Body of pancreas (tissue), 4 donors: Measurements from ENCODE around the gene EPHB2. TPM values are rescaled to one million over a fixed set of nuclear protein-coding genes. Genes with fewer than 3 reads are reported as not detected.

ENCODE experiments used
- ATAC-seq: fragments of 150-250 bp; one replicate; pipeline ENCODE4 v1.9.1; 2016
- DNase-seq, 4 donors: peaks; one replicate each; pipeline ENCODE4 v3.0.0-alpha.2; 2019
- H3K27ac ChIP-seq, 4 donors: fragments of 200-600 bp; sonication (generic); 1 replicate in 3 of 4; 2 replicates in 1 of 4; pipeline versions ENCODE4 v1.5.1 to v1.6.1; 2016 to 2019; ENCODE audit warnings: mild to moderate bottlenecking in 1 of 4, mixed read lengths in 1 of 4, moderate library complexity in 1 of 4
- H3K27me3 ChIP-seq, 2 donors: fragments of 200-600 bp; sonication (generic); one replicate each; pipeline ENCODE4 v1.6.0; 2016; ENCODE audit warnings: mild to moderate bottlenecking in 1 of 2
- H3K36me3 ChIP-seq, 2 donors: fragments of 200-600 bp; sonication (generic); replicated peaks in 1 of 2; 2 replicates each; pipeline ENCODE4 v1.5.1; 2016; ENCODE audit warnings: low read depth in 2 of 2; ENCODE audit not compliant: insufficient read depth in 1 of 2
- H3K4me1 ChIP-seq: fragments of 200-600 bp; sonication (generic); one replicate; pipeline ENCODE4 v1.6.0; 2016
- H3K4me3 ChIP-seq, 2 donors: fragments of 200-600 bp; sonication (generic); 1 replicate in 1 of 2; 2 replicates in 1 of 2; pipeline ENCODE4 v1.5.1; 2016 to 2019
- H3K9me3 ChIP-seq, 3 donors: fragments of 200-600 bp; sonication (generic); 1 replicate in 2 of 3; 2 replicates in 1 of 3; pipeline ENCODE4 v1.5.1; 2016
- POLR2A ChIP-seq, 3 donors: fragments of 450-650 bp; IDR thresholded peaks; one replicate each; pipeline ENCODE4 v1.6.1; 2016; ENCODE audit warnings: antibody characterized with exemption in 3 of 3, mild to moderate bottlenecking in 2 of 3
- WGBS, 2 donors: methylation state at CpG; one replicate each; pipeline ENCODE4 v1.1.5; 2017; 5-methylcytosine and 5-hydroxymethylcytosine counted together
- intact Hi-C: fragments of 100-400 bp; cut with DNase I; formaldehyde crosslinking; loops from one replicate; pipeline ENCODE4 v1.15.1; 2023
- total RNA-seq, 2 donors: library from RNA; depleted of rRNA; stranded (reverse); fragments of >200 nt; gene quantifications; one replicate each; pipeline ENCODE4 v1.1.0, GENCODE V29; 2016
- TF ChIP-seq, protein P1 (sequence below), 7 experiments: fragments of 450-650 bp in 4 of 7; fragments of 200-600 bp in 3 of 7; sonication (generic) in 3 of 7; IDR thresholded peaks; one replicate each; pipeline ENCODE4 v1.5.1; 2016 to 2019; ENCODE audit warnings: antibody characterized with exemption in 7 of 7

Gene EPHB2
- total RNA-seq, 2 donors from 2014 or later: 2.9 to 7.9 TPM

GRCh38 chr1:22747735-22748073, 37.1 kb downstream of the EPHB2 start:
- Histone ChIP-seq H3K9me3 (no peaks in the 10 kb centered on the region), H3K27ac (no peak overlapping the region), H3K4me3 (no peak overlapping the region), H3K4me1 (peaks cover 18% of the 10 kb centered on the region), H3K36me3 (no peaks in the 10 kb centered on the region), H3K27me3 (no peaks in the 10 kb centered on the region)
- no peak for ATAC-seq
- TF ChIP-seq, protein P1, sequence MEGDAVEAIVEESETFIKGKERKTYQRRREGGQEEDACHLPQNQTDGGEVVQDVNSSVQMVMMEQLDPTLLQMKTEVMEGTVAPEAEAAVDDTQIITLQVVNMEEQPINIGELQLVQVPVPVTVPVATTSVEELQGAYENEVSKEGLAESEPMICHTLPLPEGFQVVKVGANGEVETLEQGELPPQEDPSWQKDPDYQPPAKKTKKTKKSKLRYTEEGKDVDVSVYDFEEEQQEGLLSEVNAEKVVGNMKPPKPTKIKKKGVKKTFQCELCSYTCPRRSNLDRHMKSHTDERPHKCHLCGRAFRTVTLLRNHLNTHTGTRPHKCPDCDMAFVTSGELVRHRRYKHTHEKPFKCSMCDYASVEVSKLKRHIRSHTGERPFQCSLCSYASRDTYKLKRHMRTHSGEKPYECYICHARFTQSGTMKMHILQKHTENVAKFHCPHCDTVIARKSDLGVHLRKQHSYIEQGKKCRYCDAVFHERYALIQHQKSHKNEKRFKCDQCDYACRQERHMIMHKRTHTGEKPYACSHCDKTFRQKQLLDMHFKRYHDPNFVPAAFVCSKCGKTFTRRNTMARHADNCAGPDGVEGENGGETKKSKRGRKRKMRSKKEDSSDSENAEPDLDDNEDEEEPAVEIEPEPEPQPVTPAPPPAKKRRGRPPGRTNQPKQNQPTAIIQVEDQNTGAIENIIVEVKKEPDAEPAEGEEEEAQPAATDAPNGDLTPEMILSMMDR (IDR thresholded peaks at IDR 0.05): no peak
- TF ChIP-seq POLR2A (IDR thresholded peaks at IDR 0.05): no peak
- intact Hi-C loops: no loop called here
- WGBS, 2 donors: 64 to 88% methylated on average over 1 to 4 of the region's 4 CpGs
- DNase-seq: no peak

- intact Hi-C loops: no loop called here
- no peaks in the 10 kb centered on the region for H3K36me3 ChIP-seq
- 72 to 79% methylated on average over 4 of the region's 4 CpGs for WGBS, 2 donors
- H3K4me3 ChIP-seq: no peak overlapping the region
- TF ChIP-seq, protein P1 (IDR thresholded peaks at IDR 0.05): no peak
- TF ChIP-seq POLR2A (IDR thresholded peaks at IDR 0.05): no peak
- H3K4me1 ChIP-seq: peaks cover 18% of the 10 kb centered on the region
- ATAC-seq: no peak
- DNase-seq: no peak
- no peaks in the 10 kb centered on the region for H3K9me3 ChIP-seq
- no peaks in the 10 kb centered on the region for H3K27me3 ChIP-seq
- peak overlapping the region in 3 of 4 donors; percentile 47 to 83 (median 76) for H3K27ac ChIP-seq
These were observed 38.9 kb downstream of the EPHB2 start for GRCh38 chr1:22749503-22749902.

DNA sequence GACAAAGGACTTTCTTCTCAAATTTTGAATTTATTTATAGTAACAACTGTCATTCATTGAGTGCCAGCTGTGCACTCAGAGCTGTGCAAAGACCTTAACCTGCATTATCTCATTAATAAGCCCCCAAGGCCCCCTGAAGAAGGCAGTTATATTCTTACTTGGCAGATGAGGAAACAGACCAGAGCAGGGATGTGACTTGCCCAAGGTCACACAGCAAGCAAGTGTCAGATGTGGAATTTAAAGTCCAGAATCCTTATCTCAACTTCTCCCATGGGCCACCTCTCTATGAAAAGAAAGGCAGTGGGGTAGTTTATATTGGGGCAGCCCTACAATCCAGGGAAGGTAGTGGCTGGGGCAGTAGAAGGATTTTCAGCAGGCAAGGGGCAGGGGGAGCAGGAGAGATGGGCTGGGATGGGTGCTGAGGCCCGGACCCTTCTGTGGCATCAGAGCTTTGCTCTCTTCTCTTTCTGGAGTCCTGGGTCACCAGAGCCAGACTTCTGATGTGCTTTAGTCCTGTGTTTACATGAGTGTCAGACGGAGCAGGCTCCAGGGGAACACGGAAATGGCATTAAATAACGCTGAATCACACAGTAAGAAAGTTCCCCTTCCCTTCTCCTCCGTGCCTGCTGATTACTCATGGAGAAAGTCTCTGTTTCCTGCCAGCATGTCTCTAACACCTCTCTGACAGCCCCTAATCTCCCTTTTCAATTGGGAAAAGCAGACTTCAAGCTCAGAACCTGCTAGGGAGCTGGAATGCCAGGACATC, 39.5 kb downstream of the EPHB2 start:
- intact Hi-C loops: no loop called here
- TF ChIP-seq POLR2A (IDR thresholded peaks at IDR 0.05): peak in 1 of 3 donors; percentile 21
- TF ChIP-seq, protein P1 (IDR thresholded peaks at IDR 0.05): no peak
- peak; percentile 30 to 72 (median 53) for DNase-seq
- H3K27me3 ChIP-seq: no peaks in the 10 kb centered on the region
- H3K9me3 ChIP-seq: no peaks in the 10 kb centered on the region
- peak overlapping the region; percentile 47 to 83 (median 63) for H3K27ac ChIP-seq
- WGBS, 2 donors: 18 to 42% methylated on average over 5 of the region's 5 CpGs
- H3K4me3 ChIP-seq: no peak overlapping the region
- H3K36me3 ChIP-seq: no peaks in the 10 kb centered on the region
- peak; percentile 81 for ATAC-seq
- H3K4me1 ChIP-seq: peaks cover 18% of the 10 kb centered on the region

GRCh38 chr1:22750685-22751051, 40.0 kb downstream of the EPHB2 start:
- WGBS, 2 donors: 13 to 18% methylated on average over 1 of the region's 1 CpG
- ATAC-seq (peak; percentile 40), DNase-seq (no peak)
- Histone ChIP-seq H3K36me3 (no peaks in the 10 kb centered on the region), H3K4me1 (peaks cover 18% of the 10 kb centered on the region), H3K27me3 (no peaks in the 10 kb centered on the region), H3K27ac (peak overlapping the region in 3 of 4 donors; percentile 50 to 83 (median 76)), H3K9me3 (no peaks in the 10 kb centered on the region), H3K4me3 (no peak overlapping the region)
- TF ChIP-seq POLR2A (IDR thresholded peaks at IDR 0.05): no peak
- TF ChIP-seq, protein P1 (IDR thresholded peaks at IDR 0.05): no peak
- intact Hi-C loops: no loop called here

DNA sequence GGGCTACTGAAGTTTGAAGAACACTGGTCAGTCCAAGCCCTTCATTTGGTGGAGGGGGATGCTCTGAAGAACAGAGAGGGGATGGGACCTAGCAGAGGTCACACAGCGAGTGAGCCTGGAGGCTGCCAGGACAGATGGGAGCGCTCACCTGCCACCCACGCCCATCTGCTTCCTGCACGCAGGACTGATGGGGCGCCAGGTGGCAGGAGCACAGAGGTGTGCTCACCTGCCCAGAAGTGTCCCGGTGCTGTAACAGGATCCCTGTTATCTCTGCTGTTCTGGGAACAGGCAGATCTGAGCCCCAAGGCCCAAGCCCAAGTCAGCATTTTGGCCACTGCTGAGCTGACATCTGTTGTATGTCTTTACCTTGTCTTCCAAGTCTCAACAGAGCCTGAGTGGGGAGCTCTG, 40.5 kb downstream of the EPHB2 start:
- Histone ChIP-seq H3K27me3 (no peaks in the 10 kb centered on the region), H3K4me3 (no peak overlapping the region), H3K4me1 (peaks cover 18% of the 10 kb centered on the region), H3K27ac (peak overlapping the region; percentile 16 to 83 (median 63)), H3K36me3 (no peaks in the 10 kb centered on the region), H3K9me3 (no peaks in the 10 kb centered on the region)
- ATAC-seq (peak; percentile 49), DNase-seq (peak; percentile 30 to 61 (median 52))
- 41 to 49% methylated on average over 6 of the region's 6 CpGs for WGBS, 2 donors
- intact Hi-C loops: no loop called here
- no peak for TF ChIP-seq POLR2A (IDR thresholded peaks at IDR 0.05)
- TF ChIP-seq, protein P1 (IDR thresholded peaks at IDR 0.05): no peak
